Astrocyte of the cerebellum (primary cell): ENCODE measurements around the gene TRAPPC6A.

Source experiments
- DNase-seq: peaks from one replicate; pipeline ENCODE4 v3.0.0-alpha.2; 2011; ENCODE audit warnings: low read depth
- H3K4me3 ChIP-seq: 2 replicates; pipeline ENCODE4 v1.5.1; 2011; ENCODE audit warnings: mild to moderate bottlenecking, low read depth, low read length, moderate library complexity
- CTCF ChIP-seq: IDR thresholded peaks from 2 replicates; pipeline ENCODE4 v1.5.1; 2012; ENCODE audit warnings: low read length, low read depth, moderate library complexity, mild to moderate bottlenecking; ENCODE audit errors: missing control alignments
- in situ Hi-C: cut with HindIII; loops from 2 replicates; pipeline ENCODE4 v1.10.0; 2017; ENCODE audit warnings: low sequenced_read_pairs

TRAPPC6A gene

GRCh38 chr19:45135176-45135885, 42.7 kb downstream of the TRAPPC6A start:
- no peak overlapping the region for H3K4me3 ChIP-seq
- no peak for TF ChIP-seq CTCF
- DNase-seq = no peak
- in situ Hi-C loops = no loop called here

- no peak for DNase-seq
- no peak overlapping the region for H3K4me3 ChIP-seq
- TF ChIP-seq CTCF = no peak
- in situ Hi-C loops = no loop called here
These were observed 44.4 kb downstream of the TRAPPC6A start for GRCh38 chr19:45133661-45134060.

- no peak overlapping the region for H3K4me3 ChIP-seq
- no peak for DNase-seq
- in situ Hi-C loops = no loop called here
- TF ChIP-seq CTCF = no peak
These were observed 47.0 kb downstream of the TRAPPC6A start for GRCh38 chr19:45130888-45131615.

GRCh38 chr19:45130236-45130635, 47.8 kb downstream of the TRAPPC6A start:
- no peak for DNase-seq
- no peak overlapping the region for H3K4me3 ChIP-seq
- in situ Hi-C loops = no loop called here
- no peak for TF ChIP-seq CTCF

GRCh38 chr19:45128806-45129205, 49.2 kb downstream of the TRAPPC6A start:
- TF ChIP-seq CTCF = no peak
- no peak for DNase-seq
- H3K4me3 ChIP-seq = no peak overlapping the region
- in situ Hi-C loops = no loop called here

- no peak for TF ChIP-seq CTCF
- in situ Hi-C loops = no loop called here
- H3K4me3 ChIP-seq = no peak overlapping the region
- DNase-seq = no peak
These were observed 49.9 kb downstream of the TRAPPC6A start for GRCh38 chr19:45128146-45128545.
